ENCODE measurements around the gene ANKRD2.

The ANKRD2 gene

DNA sequence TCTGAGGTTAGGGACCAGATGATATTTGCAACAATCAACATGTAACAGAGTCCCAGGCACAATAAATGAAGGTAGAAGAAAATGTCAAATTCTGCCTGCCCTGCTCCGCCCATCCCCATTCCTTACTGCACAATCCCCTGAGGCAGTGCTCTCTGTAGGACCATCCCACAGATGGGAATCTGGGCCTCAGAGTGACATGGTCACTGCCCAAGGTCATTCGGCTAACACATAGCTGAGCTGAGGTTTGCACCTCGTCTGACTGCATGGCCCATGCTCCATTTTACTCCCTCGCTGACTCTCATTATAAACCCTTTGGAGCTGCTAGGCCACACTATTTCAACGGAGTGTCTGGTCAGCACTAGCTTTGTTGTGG lies 12.8 kb downstream of the ANKRD2 start:
- FAIRE-seq, result no peak
- TF ChIP-seq POLR2A (IDR thresholded peaks at IDR 0.05; ENCODE audit: low read depth, low read length), result no peak
- DNase-seq (ENCODE audit: insufficient read length, low spot score), result no peak

GRCh38 chr10:97587183-97587582 lies 14.6 kb downstream of the ANKRD2 start:
- FAIRE-seq, result no peak
- DNase-seq (ENCODE audit: insufficient read length, low spot score), result no peak
- TF ChIP-seq POLR2A (IDR thresholded peaks at IDR 0.05; ENCODE audit: low read depth, low read length), result no peak

DNA sequence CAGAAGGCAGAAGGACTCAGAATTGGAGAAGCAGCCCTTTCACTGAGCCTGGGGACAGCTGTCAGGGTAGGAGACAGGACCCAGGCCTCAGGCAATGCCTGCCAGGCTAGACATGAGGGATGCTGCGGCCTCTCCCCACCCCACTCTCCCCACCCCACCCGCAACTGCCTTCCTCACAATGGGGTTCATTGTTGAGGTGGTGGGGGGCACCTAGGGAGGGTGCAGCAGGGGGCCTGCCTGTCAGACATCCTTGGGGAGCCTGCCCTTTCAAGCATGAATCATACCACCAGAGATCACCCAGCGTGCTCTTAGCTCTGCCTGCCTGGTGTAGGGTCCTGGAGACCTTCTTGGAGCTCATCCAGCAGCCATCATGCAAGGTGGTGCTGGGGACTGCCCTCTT lies 16.9 kb downstream of the ANKRD2 start, which contains the start of gene C10orf62:
Gene C10orf62 (plus strand): TSS at position 243 of the 400 bp plus-strand sequence. CDS start 177 bp downstream, outside the sequence.
- no peak for TF ChIP-seq POLR2A (IDR thresholded peaks at IDR 0.05; ENCODE audit: low read depth, low read length)
- no peak for DNase-seq (ENCODE audit: insufficient read length, low spot score)
- FAIRE-seq, result no peak

DNA sequence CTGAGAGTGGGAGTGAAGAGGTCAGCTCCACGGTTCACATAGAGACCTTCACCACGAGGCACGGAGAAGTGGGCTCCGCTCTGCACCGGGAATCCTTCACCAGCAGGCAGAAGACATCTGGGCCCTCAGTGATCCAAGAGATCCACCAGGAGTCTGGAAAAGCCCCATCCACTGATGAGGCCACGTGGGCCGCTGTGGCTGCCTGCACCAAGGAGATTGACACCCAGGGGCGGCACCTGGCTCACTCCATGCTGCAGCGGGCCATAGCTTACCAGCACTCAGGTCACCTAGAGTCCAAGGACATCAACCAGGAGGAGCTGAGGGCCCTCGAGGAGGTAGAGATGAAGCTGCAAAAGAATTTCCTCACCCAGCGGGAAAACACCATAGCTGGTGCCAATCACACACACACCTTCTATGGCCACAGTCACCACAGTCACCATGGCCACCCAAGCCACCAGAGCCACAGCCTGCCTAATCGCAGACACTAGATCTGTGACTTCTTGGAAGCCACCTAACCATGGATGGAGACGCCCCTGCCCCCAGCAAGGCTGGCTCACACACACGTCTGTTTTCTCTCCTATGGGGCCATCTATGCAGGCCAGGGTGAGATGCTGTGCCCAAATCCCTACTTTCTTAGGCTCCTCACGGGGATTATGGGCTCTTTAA lies 17.6 kb downstream of the ANKRD2 start:
- FAIRE-seq (no peak), DNase-seq (ENCODE audit: insufficient read length, low spot score) (no peak)
- no peak for TF ChIP-seq POLR2A (IDR thresholded peaks at IDR 0.05; ENCODE audit: low read depth, low read length)

DNA sequence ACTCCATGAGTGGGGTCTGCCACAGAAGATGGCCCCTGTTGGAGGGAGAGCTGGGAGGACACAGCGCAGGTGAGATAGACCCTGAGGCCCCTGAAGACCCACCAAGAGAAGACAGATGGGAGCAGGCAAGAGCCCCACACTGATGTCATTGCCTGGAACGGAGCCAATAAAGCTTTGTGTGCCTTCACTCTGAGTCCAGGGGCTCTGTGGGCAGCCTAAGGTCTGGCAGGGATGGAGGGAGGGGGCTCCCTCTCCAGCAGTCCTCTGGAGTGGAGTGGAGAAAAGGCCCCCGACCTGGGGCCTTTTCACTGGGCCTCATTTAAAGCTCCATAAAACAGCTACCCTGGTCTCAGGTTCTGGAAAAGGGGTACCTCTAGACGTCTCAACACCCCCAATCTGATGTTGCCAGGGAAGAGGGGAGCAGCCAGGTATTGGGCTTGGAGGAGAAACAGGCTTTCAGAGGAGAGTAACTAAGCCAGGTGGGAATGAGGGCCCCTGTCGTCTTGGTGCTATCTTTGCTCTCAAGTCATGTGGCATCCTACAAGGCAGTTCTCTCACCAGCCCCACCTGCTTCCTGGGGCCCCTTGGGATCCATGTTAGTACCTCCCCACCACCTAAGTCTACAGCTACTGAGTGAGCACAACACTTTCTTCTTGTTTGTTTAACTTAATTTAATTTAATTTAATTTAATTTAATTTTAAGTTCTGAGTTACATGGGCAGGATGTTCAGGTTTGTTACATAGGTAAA lies 18.3 kb downstream of the ANKRD2 start:
- FAIRE-seq (no peak), DNase-seq (ENCODE audit: insufficient read length, low spot score) (no peak)
- TF ChIP-seq POLR2A (IDR thresholded peaks at IDR 0.05; ENCODE audit: low read depth, low read length), result no peak

GRCh38 chr10:97593421-97593820 lies 20.8 kb downstream of the ANKRD2 start:
- no peak for DNase-seq (ENCODE audit: insufficient read length, low spot score)
- TF ChIP-seq POLR2A (IDR thresholded peaks at IDR 0.05; ENCODE audit: low read depth, low read length), result no peak
- FAIRE-seq, result no peak

DNA sequence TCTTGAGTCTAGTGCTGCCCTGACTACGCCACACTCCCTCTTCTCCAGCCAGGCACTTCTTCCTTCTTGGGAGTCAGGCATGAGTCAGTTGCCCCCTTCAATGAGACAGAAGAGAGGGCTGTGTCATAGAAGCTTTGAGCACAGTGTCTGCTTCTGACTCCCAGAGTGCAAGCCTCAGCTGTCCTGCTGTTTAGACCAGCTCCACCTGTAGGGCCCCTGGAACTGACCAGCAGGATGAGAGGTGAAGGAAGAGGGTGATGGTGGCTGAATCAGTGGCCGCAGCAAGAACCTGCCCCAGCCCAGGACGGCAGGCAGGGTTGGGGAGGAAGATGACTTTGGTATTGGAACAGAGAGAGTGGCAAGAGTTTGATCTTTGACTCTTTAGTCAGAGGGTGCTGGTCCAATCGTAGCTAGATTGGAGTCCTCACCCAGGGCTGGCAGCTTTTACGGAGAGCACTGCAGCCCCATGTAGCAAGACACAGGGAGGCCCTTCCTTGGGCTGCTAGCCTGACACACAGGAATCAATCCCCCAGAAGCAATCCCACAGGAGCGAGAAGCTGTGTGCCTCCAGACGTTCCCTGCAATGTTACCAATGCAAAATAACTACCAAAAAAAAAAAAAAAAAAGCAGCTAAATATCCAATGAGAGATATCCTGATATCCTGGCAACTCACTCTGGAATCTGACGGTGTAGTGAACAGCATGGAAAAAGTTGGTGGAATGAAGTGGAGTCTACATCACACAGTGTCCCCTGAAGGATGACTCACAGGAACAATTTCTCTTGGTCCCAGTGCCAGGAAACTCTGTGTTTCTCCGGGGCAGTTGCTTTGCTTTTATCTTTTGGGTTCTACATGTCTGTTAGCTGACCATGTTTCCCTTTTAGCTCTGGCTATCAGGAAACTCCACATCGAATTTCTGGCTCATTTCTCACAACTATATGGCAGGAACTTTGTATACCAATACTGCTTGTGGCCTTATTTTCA lies 23.8 kb downstream of the ANKRD2 start:
- FAIRE-seq (peak; percentile 80), DNase-seq (ENCODE audit: insufficient read length, low spot score) (peak; percentile 86)
- no peak for TF ChIP-seq POLR2A (IDR thresholded peaks at IDR 0.05; ENCODE audit: low read depth, low read length)

GRCh38 chr10:97597778-97598177 lies 25.2 kb downstream of the ANKRD2 start:
- DNase-seq (ENCODE audit: insufficient read length, low spot score) (no peak), FAIRE-seq (no peak)

DNA sequence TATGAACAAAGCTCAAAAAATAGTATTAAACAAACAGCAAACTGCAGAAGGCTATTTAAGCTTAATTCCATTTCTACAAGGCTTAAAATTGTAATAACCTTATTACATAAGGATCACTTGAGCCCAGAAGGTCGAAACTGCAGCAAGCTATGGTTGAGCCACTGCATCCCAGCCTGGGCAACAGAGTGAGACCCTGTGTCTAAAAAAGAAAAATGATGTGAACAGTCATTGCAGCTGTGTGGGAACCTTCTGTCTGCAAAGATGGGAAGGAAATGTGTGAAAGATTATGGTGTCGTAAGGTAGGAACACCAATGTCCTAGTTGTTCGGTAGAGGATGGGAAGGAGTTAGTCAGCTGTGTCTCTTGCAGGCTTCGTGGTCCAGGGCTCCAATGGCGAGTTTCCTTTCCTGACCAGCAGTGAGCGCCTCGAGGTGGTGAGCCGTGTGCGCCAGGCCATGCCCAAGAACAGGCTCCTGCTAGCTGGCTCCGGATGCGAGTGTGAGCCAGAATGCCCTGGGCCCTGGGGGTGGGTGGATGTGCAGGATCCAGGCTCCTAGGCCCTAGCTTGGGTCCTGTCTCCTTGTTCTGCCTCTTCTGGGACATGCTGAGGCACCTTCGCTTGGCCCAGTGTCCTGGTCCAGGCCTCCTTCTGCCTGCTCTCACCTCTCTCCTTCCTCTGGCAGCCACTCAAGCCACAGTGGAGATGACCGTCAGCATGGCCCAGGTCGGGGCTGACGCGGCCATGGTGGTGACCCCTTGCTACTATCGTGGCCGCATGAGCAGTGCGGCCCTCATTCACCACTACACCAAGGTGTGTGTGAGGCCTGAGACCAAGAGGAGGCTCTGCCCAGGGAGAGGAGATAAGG lies 26.1 kb downstream of the ANKRD2 start:
- FAIRE-seq (no peak), DNase-seq (ENCODE audit: insufficient read length, low spot score) (no peak)
- TF ChIP-seq POLR2A (IDR thresholded peaks at IDR 0.05; ENCODE audit: low read depth, low read length), result no peak

More at GRCh38 chr10:97597778-97598177, 25.2 kb downstream of the ANKRD2 start:
- TF ChIP-seq POLR2A (IDR thresholded peaks at IDR 0.05; ENCODE audit: low read depth, low read length), result no peak

DNA sequence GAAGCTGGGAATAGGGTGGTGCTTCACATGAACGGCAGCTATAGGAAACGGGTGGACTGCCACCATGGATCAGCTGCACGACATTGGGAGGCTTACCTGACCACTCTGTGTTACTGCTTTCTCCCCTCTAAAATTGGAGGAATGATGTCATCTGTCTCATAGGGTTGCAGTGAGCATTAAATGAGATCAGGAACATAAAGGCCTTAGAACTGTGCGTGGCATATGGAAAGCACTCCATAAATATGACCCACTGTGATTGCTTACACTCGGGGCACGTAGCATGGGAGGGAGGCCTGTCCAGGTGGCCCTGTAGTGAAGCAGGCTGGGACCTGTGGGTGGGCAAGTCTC lies 26.7 kb downstream of the ANKRD2 start:
- TF ChIP-seq POLR2A (IDR thresholded peaks at IDR 0.05; ENCODE audit: low read depth, low read length), result no peak
- FAIRE-seq (no peak), DNase-seq (ENCODE audit: insufficient read length, low spot score) (no peak)

DNA sequence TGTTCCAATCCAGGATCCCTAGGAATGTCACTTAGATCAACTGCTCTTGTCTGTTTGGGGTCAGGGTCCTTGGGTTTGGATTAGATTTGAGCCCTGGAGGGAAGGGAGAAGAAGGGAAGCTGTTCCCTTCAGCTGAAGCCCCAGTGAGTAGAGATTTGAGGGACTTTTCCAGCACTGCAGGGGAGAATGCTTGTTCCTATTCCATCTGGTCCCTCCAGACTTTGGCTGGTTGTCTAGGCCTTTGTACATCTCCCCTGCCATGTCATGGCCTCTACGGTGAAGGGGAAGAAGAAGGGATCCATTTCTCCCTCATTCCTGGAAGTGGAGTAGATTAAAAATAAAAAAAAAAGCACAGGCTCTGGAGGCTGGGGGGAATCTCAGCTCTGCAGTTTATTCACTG lies 28.0 kb downstream of the ANKRD2 start:
- DNase-seq (ENCODE audit: insufficient read length, low spot score) (no peak), FAIRE-seq (no peak)
- no peak for TF ChIP-seq POLR2A (IDR thresholded peaks at IDR 0.05; ENCODE audit: low read depth, low read length)

DNA sequence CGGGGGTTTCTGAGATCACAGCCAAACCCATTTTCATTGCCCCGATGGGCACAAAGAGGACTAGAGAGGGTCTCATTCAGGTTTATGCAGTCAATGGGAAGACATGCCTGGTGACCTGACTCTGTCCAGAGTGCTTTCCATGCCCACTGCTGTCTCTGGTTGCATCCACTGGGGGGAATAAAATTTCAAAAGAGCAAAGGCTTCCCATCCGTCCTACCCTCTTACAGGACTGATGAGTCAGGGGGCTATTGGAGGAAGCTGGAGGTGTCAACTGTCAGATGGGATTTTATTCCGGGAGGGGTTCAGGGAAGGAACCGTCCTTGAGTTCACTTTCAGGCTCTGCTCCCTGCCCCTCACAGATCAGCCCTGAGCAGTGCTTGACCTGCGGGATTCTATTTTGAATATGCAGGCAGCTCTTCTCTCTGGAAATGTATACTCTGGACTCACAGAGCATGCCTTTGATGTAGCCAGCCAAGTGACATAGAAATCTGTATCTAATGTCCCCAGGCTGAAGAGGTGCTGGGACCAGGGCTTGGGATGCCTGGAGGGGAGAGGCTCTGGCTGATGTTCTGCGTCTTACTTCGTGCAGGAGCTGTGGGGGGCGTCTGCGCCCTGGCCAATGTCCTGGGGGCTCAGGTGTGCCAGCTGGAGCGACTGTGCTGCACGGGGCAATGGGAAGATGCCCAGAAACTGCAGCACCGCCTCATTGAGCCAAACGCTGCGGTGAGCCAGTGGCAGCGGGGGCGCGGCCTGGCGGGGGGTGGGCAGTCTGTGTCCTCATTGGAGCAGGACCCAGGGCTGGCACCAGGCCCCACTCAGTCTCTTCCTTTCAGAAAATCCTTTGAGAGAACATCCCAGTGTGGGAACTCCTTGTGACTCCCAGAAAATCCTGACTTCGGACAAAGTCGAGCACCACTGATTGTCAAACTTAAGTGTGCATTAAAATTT lies 29.0 kb downstream of the ANKRD2 start:
- FAIRE-seq, result no peak
- TF ChIP-seq POLR2A (IDR thresholded peaks at IDR 0.05; ENCODE audit: low read depth, low read length), result no peak
- no peak for DNase-seq (ENCODE audit: insufficient read length, low spot score)

All from H54 (cell line).